Testis (tissue), 3 donors: ENCODE measurements around the gene ZNF853. TPM values are rescaled to one million over a fixed set of nuclear protein-coding genes. Genes with fewer than 3 reads are reported as not detected.

Source experiments
- DNase-seq: peaks from one replicate; pipeline ENCODE4 v3.0.0-alpha.2; 2019
- H3K27ac ChIP-seq, 2 donors: fragments of 200-600 bp; sonication (generic); one replicate each; pipeline ENCODE4 v1.5.1; 2019
- H3K27me3 ChIP-seq: fragments of 200-600 bp; sonication (generic); one replicate; pipeline ENCODE4 v1.5.1; 2019
- H3K36me3 ChIP-seq: fragments of 200-600 bp; sonication (generic); one replicate; pipeline ENCODE4 v1.5.1; 2017; ENCODE audit warnings: low read depth; ENCODE audit errors: missing control alignments
- H3K4me1 ChIP-seq: fragments of 200-600 bp; sonication (generic); one replicate; pipeline ENCODE4 v1.5.1; 2019
- H3K4me3 ChIP-seq, 2 donors: fragments of 200-600 bp; sonication (generic); one replicate each; pipeline ENCODE4 v1.5.1; 2017 to 2019
- H3K9me3 ChIP-seq: fragments of 200-600 bp; sonication (generic); one replicate; pipeline ENCODE4 v1.5.1; 2017
- POLR2A ChIP-seq: fragments of 450-650 bp; IDR thresholded peaks from one replicate; pipeline ENCODE4 v1.6.1; 2017; ENCODE audit warnings: antibody characterized with exemption, mild to moderate bottlenecking, moderate library complexity
- WGBS, 2 donors: methylation state at CpG; one replicate each; pipeline ENCODE4 v1.1.5; 2018; 5-methylcytosine and 5-hydroxymethylcytosine counted together
- intact Hi-C: fragments of 100-400 bp; cut with DNase I; formaldehyde crosslinking; loops from one replicate; pipeline ENCODE4 v1.15.1; 2023; ENCODE audit warnings: low total_unique reads
- polyA plus RNA-seq: library from polyadenylated mRNA; stranded (reverse); fragments of 350-450 nt; fragmentation: Illumina TruSeq; extraction: RNeasy Lipid Tissue Mini Kit (QIAGEN cat#74804); gene quantifications from one replicate; pipeline ENCODE4 v1.2.3, GENCODE V29; 2014; ENCODE audit warnings: low read depth, low replicate concordance; ENCODE audit not compliant: insufficient read depth
- total RNA-seq, 2 donors: library from RNA; depleted of rRNA; stranded (reverse); fragments of >200 nt; gene quantifications; one replicate each; pipeline ENCODE4 v1.2.3, GENCODE V29; 2016
- TF ChIP-seq, protein P1 (sequence below), 3 experiments: fragments of 450-650 bp in 2 of 3; fragments of 200-600 bp in 1 of 3; sonication (generic) in 1 of 3; IDR thresholded peaks; one replicate each; pipeline ENCODE4 v1.5.1; 2016 to 2019; ENCODE audit warnings: antibody characterized with exemption in 3 of 3, mild to moderate bottlenecking in 2 of 3, moderate library complexity in 1 of 3

The ZNF853 gene
- total and polyA plus RNA-seq, 3 donors from 2014 or later: 8.7 to 9.4 (median 8.8) TPM

DNA sequence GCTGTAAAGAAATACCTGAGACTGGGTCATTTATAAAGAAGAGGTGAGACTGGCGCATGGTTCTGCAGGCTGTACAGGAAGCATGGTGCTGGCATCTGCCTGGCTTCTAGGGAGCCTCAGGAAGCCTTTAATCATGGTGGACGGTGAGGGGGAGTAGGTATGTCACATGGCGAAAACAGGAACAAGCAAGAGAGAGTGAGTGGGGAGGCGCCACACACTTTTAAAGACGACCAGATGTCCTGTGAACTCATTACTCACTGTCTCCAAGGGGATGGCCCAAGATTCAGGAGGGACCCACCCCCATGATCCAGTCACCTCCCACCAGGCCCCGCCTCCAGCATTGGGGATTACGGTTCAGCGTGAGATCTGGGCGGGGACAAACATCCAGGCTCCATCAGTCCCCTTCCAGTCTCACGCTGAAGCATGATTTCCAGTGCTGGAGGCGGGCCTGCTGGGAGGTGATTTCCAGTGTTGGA, 24.9 kb downstream of the ZNF853 start:
- H3K36me3 ChIP-seq: no peaks in the 10 kb centered on the region
- WGBS, 2 donors: 67 to 71% methylated on average over 5 to 11 of the region's 11 CpGs
- DNase-seq: no peak

DNA sequence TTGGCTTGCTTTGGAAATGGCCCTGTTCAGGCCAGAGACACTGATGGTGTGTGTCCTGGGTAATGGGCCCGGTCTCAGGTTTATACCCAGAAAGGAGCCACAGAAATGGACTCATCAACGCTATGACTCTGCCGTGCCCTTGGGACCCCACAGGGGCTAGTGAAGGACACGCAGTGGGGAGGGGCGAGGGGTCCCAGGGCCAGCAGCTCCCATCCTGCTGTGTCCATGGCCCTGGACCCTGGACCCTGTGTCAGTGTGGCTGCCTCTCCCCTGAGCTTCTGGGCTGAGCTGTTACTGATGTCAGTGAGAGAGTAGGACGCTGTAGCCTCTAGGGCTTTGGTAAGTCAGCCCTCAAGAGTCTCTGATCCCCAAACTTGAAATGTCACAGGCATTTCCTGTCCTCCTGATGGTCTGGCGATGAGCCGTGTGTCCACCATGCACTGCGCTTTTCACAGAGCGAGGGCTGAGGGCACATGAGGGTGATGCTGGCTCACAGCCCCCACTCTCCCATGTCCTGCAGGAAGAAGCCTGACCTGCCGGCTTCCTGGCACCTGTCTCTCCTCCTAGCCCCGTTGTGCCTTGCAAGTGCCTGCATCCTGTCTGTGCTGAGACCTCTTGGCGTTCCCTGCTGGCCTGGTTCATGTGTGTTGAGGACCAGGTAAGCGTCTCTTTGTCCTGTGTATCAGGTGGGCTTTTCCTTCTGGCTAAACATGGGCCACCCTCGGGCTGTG, 26.1 kb downstream of the ZNF853 start:
- WGBS, 2 donors: 86 to 88% methylated on average over 12 to 15 of the region's 15 CpGs

More for the DNA sequence above, 24.9 kb downstream of the ZNF853 start:
- H3K27ac ChIP-seq: no peak overlapping the region
- no peak overlapping the region for H3K4me3 ChIP-seq
- H3K4me1 ChIP-seq: peaks cover 18% of the 10 kb centered on the region
- H3K9me3 ChIP-seq: no peaks in the 10 kb centered on the region
- no peaks in the 10 kb centered on the region for H3K27me3 ChIP-seq
- intact Hi-C loops: no loop called here
- TF ChIP-seq, protein P1, sequence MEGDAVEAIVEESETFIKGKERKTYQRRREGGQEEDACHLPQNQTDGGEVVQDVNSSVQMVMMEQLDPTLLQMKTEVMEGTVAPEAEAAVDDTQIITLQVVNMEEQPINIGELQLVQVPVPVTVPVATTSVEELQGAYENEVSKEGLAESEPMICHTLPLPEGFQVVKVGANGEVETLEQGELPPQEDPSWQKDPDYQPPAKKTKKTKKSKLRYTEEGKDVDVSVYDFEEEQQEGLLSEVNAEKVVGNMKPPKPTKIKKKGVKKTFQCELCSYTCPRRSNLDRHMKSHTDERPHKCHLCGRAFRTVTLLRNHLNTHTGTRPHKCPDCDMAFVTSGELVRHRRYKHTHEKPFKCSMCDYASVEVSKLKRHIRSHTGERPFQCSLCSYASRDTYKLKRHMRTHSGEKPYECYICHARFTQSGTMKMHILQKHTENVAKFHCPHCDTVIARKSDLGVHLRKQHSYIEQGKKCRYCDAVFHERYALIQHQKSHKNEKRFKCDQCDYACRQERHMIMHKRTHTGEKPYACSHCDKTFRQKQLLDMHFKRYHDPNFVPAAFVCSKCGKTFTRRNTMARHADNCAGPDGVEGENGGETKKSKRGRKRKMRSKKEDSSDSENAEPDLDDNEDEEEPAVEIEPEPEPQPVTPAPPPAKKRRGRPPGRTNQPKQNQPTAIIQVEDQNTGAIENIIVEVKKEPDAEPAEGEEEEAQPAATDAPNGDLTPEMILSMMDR (IDR thresholded peaks at IDR 0.05): no peak
- no peak for TF ChIP-seq POLR2A

DNA sequence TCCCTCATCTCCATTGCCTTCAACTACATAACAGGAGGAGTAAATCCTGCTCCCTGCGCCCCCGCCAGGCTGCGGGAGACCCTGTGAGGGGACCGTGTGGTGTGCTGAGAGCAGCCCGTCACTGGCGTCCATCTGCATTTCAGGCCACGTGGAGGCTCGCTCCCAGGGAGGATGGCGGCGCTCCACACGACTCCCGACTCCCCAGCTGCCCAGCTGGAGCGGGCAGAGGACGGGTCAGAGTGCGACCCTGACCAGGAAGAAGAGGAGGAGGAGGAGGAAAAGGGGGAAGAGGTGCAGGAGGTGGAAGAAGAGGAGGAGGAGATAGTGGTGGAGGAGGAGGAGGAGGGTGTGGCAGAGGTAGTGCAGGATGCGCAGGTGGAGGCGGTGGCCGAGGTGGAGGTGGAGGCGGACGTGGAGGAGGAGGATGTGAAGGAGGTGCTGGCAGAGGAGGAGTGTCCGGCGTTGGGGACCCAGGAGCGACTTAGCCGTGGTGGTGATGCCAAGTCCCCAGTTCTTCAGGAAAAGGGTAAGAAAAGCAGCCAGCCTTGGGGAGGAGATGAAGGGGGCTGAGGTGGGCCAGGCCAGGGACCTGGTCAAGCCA, 26.9 kb downstream of the ZNF853 start:
- Histone ChIP-seq H3K27ac (no peak overlapping the region), H3K36me3 (no peaks in the 10 kb centered on the region), H3K4me1 (peaks cover 13% of the 10 kb centered on the region), H3K27me3 (no peaks in the 10 kb centered on the region), H3K9me3 (no peaks in the 10 kb centered on the region), H3K4me3 (no peak overlapping the region)
- TF ChIP-seq POLR2A: no peak
- TF ChIP-seq, protein P1 (IDR thresholded peaks at IDR 0.05): no peak
- 91% methylated on average over 24 of the region's 24 CpGs for WGBS, 2 donors
- DNase-seq: no peak
- intact Hi-C loops: no loop called here

More for the DNA sequence above, 26.1 kb downstream of the ZNF853 start:
- Histone ChIP-seq H3K27me3 (no peaks in the 10 kb centered on the region), H3K36me3 (no peaks in the 10 kb centered on the region), H3K9me3 (no peaks in the 10 kb centered on the region), H3K27ac (no peak overlapping the region), H3K4me3 (no peak overlapping the region), H3K4me1 (peaks cover 14% of the 10 kb centered on the region)
- no peak for DNase-seq
- no peak for TF ChIP-seq POLR2A
- TF ChIP-seq, protein P1 (IDR thresholded peaks at IDR 0.05): no peak
- intact Hi-C loops: no loop called here

DNA sequence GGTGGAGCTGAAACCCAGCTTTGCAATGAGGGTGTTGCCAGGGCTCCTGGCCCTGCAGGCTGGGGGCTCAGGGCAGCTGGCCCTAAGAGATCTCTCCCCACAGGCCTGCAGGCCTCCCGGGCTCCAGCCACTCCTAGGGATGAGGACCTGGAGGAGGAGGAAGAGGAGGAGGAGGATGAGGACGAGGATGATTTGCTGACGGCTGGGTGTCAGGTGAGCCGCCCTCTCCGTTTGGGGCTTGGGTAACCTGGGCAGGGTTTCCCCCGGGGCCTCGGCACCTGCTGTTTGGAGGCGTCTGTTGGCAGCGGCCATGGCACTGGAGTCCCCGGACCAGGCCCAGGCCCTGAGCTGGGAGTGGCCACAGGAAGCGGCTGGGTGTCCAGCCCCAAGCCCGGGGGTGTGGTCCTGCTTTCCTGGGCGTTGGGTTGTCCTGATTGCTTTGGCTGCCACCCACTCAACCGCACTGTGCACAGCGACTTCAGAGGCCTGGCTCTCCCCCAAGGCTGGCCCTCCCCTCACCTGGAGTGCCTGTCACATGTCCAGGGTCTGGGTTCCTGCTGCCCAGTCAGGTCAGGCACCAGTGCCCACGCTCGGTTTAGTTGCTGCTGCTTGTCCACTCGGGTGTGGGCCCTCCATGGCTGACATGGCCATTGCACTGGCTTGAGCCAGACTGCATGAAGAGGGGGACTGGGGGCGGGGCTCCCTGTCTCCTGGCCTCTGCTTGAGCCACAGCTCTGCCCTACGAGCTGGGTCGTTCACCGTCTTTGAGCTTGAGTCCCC, 27.6 kb downstream of the ZNF853 start:
- Histone ChIP-seq H3K9me3 (no peaks in the 10 kb centered on the region), H3K4me3 (no peak overlapping the region), H3K27me3 (no peaks in the 10 kb centered on the region), H3K4me1 (peaks cover 10% of the 10 kb centered on the region), H3K36me3 (no peaks in the 10 kb centered on the region), H3K27ac (no peak overlapping the region)
- TF ChIP-seq, protein P1 (IDR thresholded peaks at IDR 0.05): no peak
- TF ChIP-seq POLR2A: no peak
- intact Hi-C loops: no loop called here
- 83 to 88% methylated on average over 3 to 22 of the region's 22 CpGs for WGBS, 2 donors
- DNase-seq: no peak
